Lung (tissue), 12 donors: ENCODE data around the gene ARL11. TPM values are rescaled to one million over a fixed set of nuclear protein-coding genes. Genes with fewer than 3 reads are reported as not detected.

ENCODE experiments used
- ATAC-seq: fragments of 200-7000 bp; cut with Tn5 transposase; one replicate; pipeline ENCODE4 v1.9.1; 2020; ENCODE audit warnings: moderate number of reproducible peaks; ENCODE audit not compliant: insufficient read depth, low FRiP score
- DNase-seq, 3 donors: peaks; one replicate each; pipeline ENCODE4 v3.0.0-alpha.2; 2013 to 2017
- H3K27ac ChIP-seq, 2 donors: one replicate each; pipeline ENCODE4 v1.5.1; 2013; ENCODE audit warnings: mild to moderate bottlenecking in 2 of 2, moderate library complexity in 2 of 2, control low read depth in 1 of 2, inconsistent platforms in 1 of 2, low read depth in 1 of 2, low read length in 1 of 2
- H3K27me3 ChIP-seq, 3 donors: one replicate each; pipeline ENCODE4 v1.5.1; 2013; ENCODE audit warnings: low read length in 2 of 3; ENCODE audit not compliant: control insufficient read depth in 3 of 3, insufficient read depth in 3 of 3
- H3K36me3 ChIP-seq, 4 donors: one replicate each; pipeline ENCODE4 v1.5.1; 2013; ENCODE audit warnings: low read length in 4 of 4, mild to moderate bottlenecking in 1 of 4, moderate library complexity in 1 of 4; ENCODE audit not compliant: control insufficient read depth in 4 of 4, insufficient read depth in 4 of 4
- H3K4me1 ChIP-seq, 5 donors: one replicate each; pipeline ENCODE4 v1.5.1; 2013; ENCODE audit warnings: low read length in 5 of 5, mild to moderate bottlenecking in 2 of 5, moderate library complexity in 1 of 5; ENCODE audit not compliant: control insufficient read depth in 5 of 5, insufficient read depth in 5 of 5
- H3K4me3 ChIP-seq: one replicate; pipeline ENCODE4 v1.5.1; 2013; ENCODE audit warnings: mild to moderate bottlenecking, control low read depth, moderate library complexity
- H3K9ac ChIP-seq, 2 donors: one replicate each; pipeline ENCODE4 v1.5.1; 2013; ENCODE audit warnings: low read length in 2 of 2, control low read depth in 1 of 2; ENCODE audit not compliant: insufficient read depth in 1 of 2
- H3K9me3 ChIP-seq, 4 donors: one replicate each; pipeline ENCODE4 v1.5.1; 2013; ENCODE audit warnings: low read length in 3 of 4, mild to moderate bottlenecking in 1 of 4, moderate library complexity in 1 of 4; ENCODE audit not compliant: control insufficient read depth in 4 of 4, insufficient read depth in 3 of 4
- CTCF ChIP-seq: IDR thresholded peaks from 2 replicates; pipeline ENCODE4 v1.5.1; 2012; ENCODE audit warnings: mild to moderate bottlenecking; ENCODE audit errors: control extremely low read depth, extremely low read depth
- WGBS, 2 donors: extraction: QIAGEN DNeasy Blood & Tissue Kit; methylation state at CpG; one replicate each; pipeline ENCODE4 v1.1.7; 2013; 5-methylcytosine and 5-hydroxymethylcytosine counted together
- polyA plus RNA-seq, 2 donors: library from polyadenylated mRNA; stranded (reverse); fragments of 200-250 nt; gene quantifications; one replicate each; pipeline ENCODE4 v1.2.1, GENCODE V29; 2013
- total RNA-seq, 2 donors: library from RNA; depleted of rRNA in 1 of 2; stranded (reverse); fragments of >200 nt in 1 of 2; gene quantifications; one replicate each; pipeline ENCODE4 v1.2.1, GENCODE V29; 2014 to 2021
- donor health status: control.
- donor health status: control.
- donor health status: Bipolar disorder and iron deficiency.
- donor health status: healthy.
- donor health status: DM: yes; HTN: yes; CAD: no.

The ARL11 gene
- total and polyA plus RNA-seq, 4 donors = 1.1 to 8.9 (median 4.4) TPM

- WGBS, 2 donors = 37 to 69% methylated on average over 5 of the region's 5 CpGs
- ATAC-seq (no peak), DNase-seq (peak in 1 of 3 donors; percentile 26)
- peaks cover 0 to 1% (median 0%) of the 10 kb centered on the region in 4 donors for H3K36me3 ChIP-seq
- peaks cover 0 to 2% (median 0%) of the 10 kb centered on the region in 5 donors for H3K4me1 ChIP-seq
- H3K4me3 ChIP-seq = no peak overlapping the region
- H3K9me3 ChIP-seq = no peaks in the 10 kb centered on the region
- no peak overlapping the region for H3K27ac ChIP-seq
- H3K27me3 ChIP-seq = no peaks in the 10 kb centered on the region
- H3K9ac ChIP-seq = no peak overlapping the region
- TF ChIP-seq CTCF = no peak
These were observed 23.7 kb upstream of the ARL11 start for GRCh38 chr13:49604570-49604969.

DNA sequence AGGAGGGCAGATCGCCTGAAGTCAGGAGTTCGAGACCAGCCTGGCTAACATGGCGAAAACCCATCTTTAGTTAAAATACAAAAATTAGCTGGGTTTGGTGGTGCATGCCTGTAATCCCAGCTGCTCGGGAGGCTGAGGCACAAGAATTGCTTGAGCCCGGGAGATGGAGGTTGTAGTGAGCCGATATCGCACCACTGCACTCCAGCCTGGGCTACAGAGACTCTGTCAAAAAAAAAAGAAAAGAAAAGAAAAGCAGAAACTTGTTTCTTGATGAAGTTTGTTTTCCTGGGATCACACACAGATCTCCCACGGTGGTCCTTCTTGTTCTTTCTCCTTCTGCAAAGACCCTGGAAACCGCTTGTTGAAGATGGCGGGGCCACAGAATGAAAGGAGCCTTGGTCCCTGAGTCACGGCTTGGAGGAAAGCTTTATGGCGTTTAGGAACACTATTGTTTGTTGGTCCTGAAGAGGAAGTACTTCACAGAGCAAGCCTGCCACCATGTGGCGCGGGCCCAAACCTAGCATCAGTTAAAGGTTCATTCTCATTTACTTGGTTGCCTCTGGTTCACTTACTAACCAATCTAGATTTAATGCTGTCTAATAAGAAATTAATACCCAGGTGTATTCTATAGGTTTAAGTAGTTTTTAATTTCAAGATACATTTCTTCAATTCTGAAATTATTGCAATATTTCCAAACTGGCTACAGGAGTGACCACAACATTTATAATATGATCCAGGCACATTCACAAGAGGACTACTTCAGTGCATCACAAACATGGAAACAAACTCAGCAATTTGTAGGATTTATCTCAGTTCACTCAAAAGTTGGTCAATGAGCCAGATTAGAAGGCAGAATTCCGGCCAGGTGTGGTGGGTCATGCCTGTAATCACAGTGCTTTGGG is 21.3 kb upstream of the ARL11 start:
- peak overlapping the region in 1 of 2 donors; percentile 84 for H3K9ac ChIP-seq
- peaks cover 0 to 2% (median 0%) of the 10 kb centered on the region in 5 donors for H3K4me1 ChIP-seq
- peak; percentile 98 for ATAC-seq
- no peak overlapping the region for H3K4me3 ChIP-seq
- 32 to 33% methylated on average over 15 of the region's 15 CpGs for WGBS, 2 donors
- H3K9me3 ChIP-seq = no peaks in the 10 kb centered on the region
- H3K27me3 ChIP-seq = no peaks in the 10 kb centered on the region
- peak; percentile 90 for TF ChIP-seq CTCF
- H3K36me3 ChIP-seq = peaks cover 0 to 1% (median 0%) of the 10 kb centered on the region in 4 donors
- no peak overlapping the region for H3K27ac ChIP-seq
- DNase-seq = peak; percentile 85 to 93 (median 90)

GRCh38 chr13:49607761-49608160 is 20.5 kb upstream of the ARL11 start:
- peaks cover 0 to 1% (median 0%) of the 10 kb centered on the region in 4 donors for H3K36me3 ChIP-seq
- H3K27me3 ChIP-seq = no peaks in the 10 kb centered on the region
- no peak overlapping the region for H3K4me3 ChIP-seq
- no peak for TF ChIP-seq CTCF
- no peak overlapping the region for H3K9ac ChIP-seq
- peaks cover 0 to 2% (median 0%) of the 10 kb centered on the region in 5 donors for H3K4me1 ChIP-seq
- no peaks in the 10 kb centered on the region for H3K9me3 ChIP-seq
- no peak for ATAC-seq
- no peak for DNase-seq
- WGBS, 2 donors = 27 to 55% methylated on average over 5 of the region's 5 CpGs
- H3K27ac ChIP-seq = no peak overlapping the region
